Measurements from ENCODE around the gene ANKFY1. TPM values are rescaled to one million over a fixed set of nuclear protein-coding genes. Genes with fewer than 3 reads are reported as not detected.
"Not testable (repeated sequence)": the region's sequence is repeated elsewhere in the genome, so short reads cannot be mapped to it uniquely, and the experiment has no call there.

The ANKFY1 gene
- total RNA-seq, 1 experiment from 2014 or later: 21.3 TPM

DNA sequence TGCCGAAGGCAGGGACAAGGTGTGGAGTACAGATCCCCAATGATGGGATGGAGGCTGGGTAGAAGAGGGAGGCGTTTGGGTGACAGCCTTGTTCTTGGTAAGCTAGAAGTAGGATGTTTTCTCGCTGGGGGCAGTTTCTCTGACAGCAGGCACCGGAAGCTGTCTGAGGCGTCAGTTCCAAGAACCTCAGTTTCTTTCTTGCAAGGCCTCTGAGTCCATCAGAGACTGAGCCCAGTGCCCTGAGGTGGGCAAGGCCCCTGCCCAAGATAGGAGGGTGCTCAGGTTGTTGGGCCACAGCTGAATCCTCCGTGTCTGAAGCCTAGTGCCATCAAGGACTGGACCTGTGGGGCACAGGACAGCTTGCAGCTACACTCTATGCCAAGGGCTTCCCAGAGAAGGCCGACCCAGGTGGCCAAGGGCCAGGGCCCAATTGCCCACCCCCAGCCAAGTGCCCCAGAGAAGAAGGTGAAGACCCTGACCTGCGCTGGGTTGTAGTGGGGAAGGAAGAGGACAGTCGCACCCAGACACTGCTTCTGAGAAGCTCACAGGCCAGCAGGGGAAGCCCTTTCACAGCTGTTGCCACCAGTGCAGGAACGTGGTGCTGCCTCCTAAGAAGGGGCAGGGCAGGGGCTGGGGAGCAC is 107.7 kb downstream of the ANKFY1 start:
- DNase-seq (ENCODE audit: low spot score): no peak

GRCh38 chr17:4154201-4154600 is 109.6 kb downstream of the ANKFY1 start:
- DNase-seq (ENCODE audit: low spot score): no peak

DNA sequence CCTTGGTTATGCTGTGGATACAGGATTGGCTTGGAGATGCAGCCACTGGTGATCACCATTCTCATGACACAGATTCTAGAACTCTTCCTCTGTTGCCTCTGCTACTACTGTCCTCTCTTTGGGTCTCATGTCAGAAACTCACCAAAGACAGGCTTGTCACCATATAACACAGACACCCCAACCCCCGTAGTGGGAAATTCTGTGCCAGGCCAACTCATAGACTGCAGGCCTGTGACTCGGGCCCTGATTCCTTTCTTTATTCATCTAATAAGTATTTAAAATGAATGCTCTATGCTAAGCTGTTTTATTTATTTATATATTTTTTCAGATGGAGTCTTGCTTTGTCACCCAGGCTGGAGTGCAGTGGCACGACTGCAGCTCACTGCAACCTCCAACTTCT is 111.3 kb downstream of the ANKFY1 start:
- peak; percentile 56 for DNase-seq (ENCODE audit: low spot score)

GRCh38 chr17:4150096-4150495 is 113.7 kb downstream of the ANKFY1 start:
- DNase-seq (ENCODE audit: low spot score): no peak

- no peak for DNase-seq (ENCODE audit: low spot score)
Observed at GRCh38 chr17:4148611-4149308, 115.0 kb downstream of the ANKFY1 start.

GRCh38 chr17:4147751-4148310 is 115.9 kb downstream of the ANKFY1 start:
- DNase-seq (ENCODE audit: low spot score): no peak

DNA sequence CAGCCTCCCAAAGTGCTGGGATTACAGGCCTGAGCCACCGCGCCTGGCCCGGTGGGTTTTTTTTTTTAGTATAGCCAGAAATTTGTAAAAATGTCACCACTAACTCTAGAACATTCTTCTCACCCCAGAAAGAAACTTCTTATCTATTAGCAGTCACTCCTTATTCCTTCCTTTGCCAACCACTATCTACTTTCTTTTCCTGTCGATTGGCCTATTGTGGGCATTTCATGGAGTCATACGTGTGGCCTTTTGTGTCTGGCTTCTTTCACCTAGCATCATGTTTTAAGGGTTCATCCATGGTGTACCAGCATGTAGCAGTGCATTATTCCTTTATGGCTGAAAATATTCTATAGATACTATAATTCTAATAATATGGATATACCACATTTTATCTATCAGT is 117.1 kb downstream of the ANKFY1 start:
- no peak for DNase-seq (ENCODE audit: low spot score)

GRCh38 chr17:4144422-4144747 is 119.4 kb downstream of the ANKFY1 start:
- no peak for DNase-seq (ENCODE audit: low spot score)

- DNase-seq (ENCODE audit: low spot score): peak; percentile 92
Observed at GRCh38 chr17:4143563-4144421, 120.0 kb downstream of the ANKFY1 start.

DNA sequence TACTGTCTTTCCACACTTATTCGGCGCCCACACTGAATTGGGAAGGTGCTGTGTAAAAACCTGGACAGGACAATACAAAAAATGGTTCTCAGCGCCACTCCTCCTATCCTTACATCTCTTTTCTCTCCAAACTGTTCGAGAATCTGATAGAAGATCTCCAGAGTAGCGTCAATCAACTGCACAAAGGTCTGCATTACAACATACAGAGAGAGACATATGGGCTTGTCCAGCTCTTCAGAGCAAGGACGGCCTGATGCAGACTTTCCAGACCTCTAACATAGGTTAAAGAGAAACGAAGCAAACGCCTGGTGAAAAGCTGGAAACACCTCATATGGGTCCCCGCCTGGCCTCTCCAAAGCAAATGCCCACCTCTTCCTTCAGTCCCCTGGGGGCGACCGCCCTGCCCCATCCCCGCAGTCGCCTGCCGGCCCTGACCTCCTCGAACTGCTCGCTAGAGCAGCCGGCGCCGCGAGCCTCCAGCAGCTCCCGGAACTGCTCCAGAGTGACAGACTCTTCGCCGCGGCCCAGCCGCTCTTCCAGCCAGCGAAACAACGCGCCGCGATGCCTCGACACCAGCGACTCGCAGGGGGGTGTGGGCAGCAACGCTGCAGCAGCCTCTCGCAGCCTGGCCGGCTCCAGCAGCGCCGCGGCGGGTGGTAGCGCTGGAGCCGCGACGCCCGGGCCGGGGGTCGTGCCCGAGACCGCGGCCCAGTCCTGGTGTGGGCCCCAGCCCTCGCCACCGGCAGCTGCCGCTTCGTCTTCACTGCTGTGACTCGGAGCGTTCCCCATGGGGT is 121.5 kb downstream of the ANKFY1 start:
- DNase-seq (ENCODE audit: low spot score): no peak

DNA sequence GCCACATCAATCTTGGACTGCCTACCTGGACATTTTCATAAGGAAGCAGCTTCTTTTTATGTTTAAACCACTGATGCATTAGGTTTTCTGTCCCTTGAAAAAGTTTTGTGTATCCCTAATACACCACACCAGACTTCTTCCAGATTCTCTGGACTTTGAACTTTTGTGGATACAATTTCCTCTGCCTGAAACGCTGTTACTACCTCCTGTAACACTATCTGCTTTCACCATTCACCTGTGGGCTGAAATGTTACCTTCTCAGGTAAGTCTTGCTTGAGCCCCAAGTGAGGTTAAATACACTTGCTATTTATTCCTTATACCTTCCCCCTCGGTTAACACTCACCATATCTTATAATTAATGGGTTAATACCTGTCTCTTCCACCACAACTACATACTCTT is 123.7 kb downstream of the ANKFY1 start:
- DNase-seq (ENCODE audit: low spot score): no peak

DNA sequence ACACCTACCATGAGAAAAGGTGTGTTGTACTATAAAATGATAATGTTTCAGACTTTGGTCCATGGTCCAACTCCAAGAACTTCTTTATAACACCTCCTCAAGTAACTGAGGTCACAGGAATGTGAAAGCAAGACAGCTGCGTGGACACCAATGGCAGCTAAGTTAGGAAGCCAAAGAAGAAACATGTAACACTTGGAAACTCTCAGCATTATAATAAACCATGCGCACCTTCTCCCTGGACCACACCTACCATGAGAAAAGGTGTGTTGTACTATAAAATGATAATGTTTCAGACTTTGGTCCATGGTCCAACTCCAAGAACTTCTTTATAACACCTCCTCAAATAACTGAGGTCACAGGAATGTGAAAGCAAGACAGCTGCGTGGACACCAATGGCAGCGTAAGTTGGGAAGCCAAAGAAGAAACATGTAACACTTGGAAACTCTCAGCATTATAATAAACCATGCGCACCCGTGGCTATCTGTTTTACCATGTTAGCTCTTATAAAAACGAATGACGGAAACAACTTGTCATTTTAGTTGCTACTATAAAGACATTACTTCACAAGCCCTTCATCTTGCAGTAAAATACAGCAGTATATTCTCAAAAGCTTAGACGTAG is 124.8 kb downstream of the ANKFY1 start:
- not testable (repeated sequence) for DNase-seq (ENCODE audit: low spot score)

DNA sequence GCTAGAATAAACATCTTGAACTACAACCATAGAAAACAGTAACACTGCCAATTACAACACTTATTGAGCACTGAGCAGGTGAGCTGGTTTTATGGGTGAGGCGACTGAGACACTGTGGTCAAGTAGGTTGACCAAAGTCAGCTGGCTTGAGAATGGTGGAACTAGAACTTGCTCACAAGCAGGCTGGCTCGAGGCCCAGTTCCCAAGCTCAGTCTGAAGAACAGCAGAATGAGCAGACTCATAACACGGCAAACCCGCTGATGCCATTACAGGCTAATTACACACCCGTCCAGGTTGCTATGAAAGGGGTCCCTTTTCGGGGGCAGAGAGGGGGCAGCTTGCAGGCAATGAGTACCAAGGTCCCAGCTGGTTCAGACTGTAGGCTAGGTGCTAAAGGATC is 127.4 kb downstream of the ANKFY1 start:
- no peak for DNase-seq (ENCODE audit: low spot score)

- no peak for DNase-seq (ENCODE audit: low spot score)
Observed at GRCh38 chr17:4135489-4135888, 128.3 kb downstream of the ANKFY1 start.

DNA sequence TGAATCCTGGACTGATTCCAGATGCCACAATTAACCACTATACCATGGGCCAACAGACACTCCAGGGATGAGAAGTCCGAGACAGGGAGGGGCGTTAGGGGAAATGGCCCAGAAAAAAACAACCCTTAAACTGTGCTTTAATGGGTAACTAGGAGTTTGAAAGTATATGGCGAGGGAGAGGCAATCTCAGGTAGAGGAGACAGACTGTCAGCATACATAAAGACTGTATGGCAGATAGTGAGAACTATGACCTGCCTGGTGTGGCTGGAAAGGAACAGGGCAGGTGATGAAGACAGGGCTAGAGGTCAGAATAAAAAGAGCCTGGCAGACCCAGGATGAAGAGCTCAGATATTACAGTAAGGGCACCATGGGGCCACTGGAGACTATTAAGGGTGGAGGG is 129.1 kb downstream of the ANKFY1 start:
- no peak for DNase-seq (ENCODE audit: low spot score)

- DNase-seq (ENCODE audit: low spot score): peak; percentile 27
Observed at GRCh38 chr17:4130715-4131114, 133.1 kb downstream of the ANKFY1 start.

DNA sequence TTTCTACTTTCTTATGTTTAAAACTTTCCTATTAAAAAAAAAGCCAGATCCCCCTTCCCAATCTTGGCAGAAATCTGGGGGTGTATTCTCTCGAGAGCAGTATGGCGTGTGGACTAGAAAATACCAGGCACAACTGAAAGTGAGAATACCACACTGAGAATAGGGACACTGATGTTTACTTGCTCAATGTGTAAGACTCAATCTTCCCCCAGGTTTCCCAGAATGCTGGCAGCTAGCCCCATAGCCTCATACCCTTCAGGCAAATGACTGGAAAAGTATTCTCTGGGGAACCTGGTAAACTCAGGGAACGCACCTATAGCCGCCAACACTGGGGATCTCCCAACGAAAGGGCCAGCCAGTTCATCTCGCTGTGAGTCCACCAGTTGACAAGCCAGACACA is 136.2 kb downstream of the ANKFY1 start:
- DNase-seq (ENCODE audit: low spot score): no peak

DNA sequence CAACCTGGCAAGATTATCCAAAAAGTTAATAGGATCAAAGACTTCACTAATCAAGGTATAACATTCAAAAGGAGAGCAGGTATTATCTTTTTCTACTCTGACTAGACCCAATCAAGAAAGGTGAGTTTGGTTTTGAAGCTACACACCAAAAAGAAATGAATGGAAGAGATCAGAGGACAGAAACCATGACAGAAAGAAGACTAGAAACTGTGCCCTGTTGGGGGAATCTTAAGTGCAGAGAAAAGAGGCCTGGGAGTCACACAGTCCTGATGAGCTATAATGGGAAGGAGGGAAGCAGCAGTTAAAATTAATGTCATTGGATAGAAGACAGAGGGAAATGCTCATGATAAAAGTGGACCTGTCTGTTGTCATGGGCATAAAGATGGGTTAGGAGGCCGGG is 138.2 kb downstream of the ANKFY1 start:
- DNase-seq (ENCODE audit: low spot score): no peak

DNA sequence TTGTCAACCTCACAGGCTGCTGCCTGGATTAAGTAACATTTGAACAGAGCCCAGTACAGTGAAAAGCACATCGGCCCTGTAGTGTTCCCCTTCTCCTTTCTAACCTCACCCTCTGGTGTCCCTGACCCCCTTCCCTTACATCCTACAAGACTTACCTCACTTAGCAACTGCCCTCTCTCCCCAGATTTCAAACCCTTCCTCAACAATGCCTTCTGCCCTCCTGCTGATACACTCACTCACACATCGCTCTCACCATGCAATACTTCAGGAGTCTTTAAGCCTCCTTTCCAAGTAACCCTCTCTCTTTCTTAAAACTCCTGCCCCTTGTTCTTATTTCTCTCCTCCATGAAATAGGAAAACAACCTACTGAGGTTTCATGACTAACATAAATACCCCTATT is 138.8 kb downstream of the ANKFY1 start:
- DNase-seq (ENCODE audit: low spot score): no peak

DNA sequence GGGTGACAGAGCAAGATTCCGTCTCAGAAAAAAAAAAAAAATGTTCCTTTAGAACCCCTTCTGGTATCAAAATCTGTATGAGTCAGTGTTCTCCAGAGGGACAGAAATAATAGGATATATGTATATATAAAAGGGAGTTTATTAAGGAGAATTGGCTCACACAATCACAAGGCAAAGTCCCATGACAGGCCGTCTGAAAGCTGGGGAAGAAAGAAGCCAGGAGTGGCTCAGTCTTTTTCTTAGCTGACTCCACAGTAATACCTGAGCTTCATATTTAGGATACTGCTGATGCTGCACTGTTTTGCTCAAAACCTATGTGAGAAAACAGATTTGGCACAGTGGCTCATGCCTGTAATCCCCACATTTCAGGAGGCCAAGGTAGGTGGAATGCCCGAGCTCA is 143.4 kb downstream of the ANKFY1 start:
- no peak for DNase-seq (ENCODE audit: low spot score)

DNA sequence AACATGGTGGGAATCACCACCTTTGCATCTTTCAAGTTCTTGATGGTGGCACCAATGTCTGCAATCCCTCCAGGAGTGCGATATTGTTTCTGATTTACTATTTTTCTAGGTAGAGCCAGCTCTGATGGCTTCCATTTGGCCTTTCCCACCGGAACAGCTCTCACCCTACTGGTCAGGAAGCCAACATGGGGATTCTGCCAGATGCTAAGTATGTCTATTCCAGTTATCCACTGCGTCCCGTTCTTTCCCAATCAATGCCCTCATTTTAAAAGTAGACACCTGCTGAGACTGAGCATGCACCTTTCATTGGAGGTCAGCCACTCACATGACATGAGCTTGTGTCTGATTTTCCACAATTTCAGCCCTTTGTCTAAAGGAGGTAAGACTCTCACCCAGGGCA is 144.5 kb downstream of the ANKFY1 start:
- DNase-seq (ENCODE audit: low spot score): no peak
